PC-3 (cell line): Measurements from ENCODE around the gene AGPAT1. TPM values are rescaled to one million over a fixed set of nuclear protein-coding genes. Genes with fewer than 3 reads are reported as not detected.
"Not testable (repeated sequence)": the region's sequence is repeated elsewhere in the genome, so short reads cannot be mapped to it uniquely, and the experiment has no call there.

ENCODE experiments used
- ATAC-seq: fragments of 200-7000 bp; cut with Tn5 transposase; 2 replicates; pipeline ENCODE4 v1.9.1; 2020; ENCODE audit warnings: mild to moderate bottlenecking, moderate library complexity
- BruUV-seq: library from RNA; stranded (reverse); fragments of 400-500 nt; replicated peaks from 2 replicates; lab custom pipeline; 2021; lab: Mats Ljungman, UMichigan
- CTCF ChIA-PET: fragments of 300-600 bp; sonication (Branson Sonifier 250); formaldehyde crosslinking; loops from one replicate; lab custom pipeline; 2022; ENCODE audit warnings: antibody characterized with exemption; lab: Charles Lee
- POLR2A ChIA-PET: fragments of 300-600 bp; sonication (Branson Sonifier 250); formaldehyde crosslinking; loops from one replicate; lab custom pipeline; 2022; ENCODE audit warnings: antibody characterized with exemption; ENCODE audit not compliant: unreplicated experiment; lab: Charles Lee
- DNase-seq: peaks from one replicate; pipeline ENCODE4 v3.0.0-alpha.2; 2015
- H2AFZ ChIP-seq: fragments of 300-600 bp; sonication (generic); 2 replicates; pipeline ENCODE4 v1.6.0; 2016; ENCODE audit warnings: antibody characterized with exemption, low read length
- H3F3A ChIP-seq: fragments of 300-600 bp; sonication (generic); one replicate; pipeline ENCODE4 v1.6.0; 2017; ENCODE audit warnings: antibody characterized with exemption, low read length, control low read depth, mild to moderate bottlenecking; ENCODE audit not compliant: unreplicated experiment
- H3K27ac ChIP-seq: fragments of 300-600 bp; sonication (generic); 2 replicates; pipeline ENCODE4 v1.5.1; 2016; ENCODE audit warnings: mild to moderate bottlenecking, low read length
- H3K27me3 ChIP-seq: fragments of 300-600 bp; sonication (generic); 2 replicates; pipeline ENCODE4 v1.6.1; 2016; ENCODE audit warnings: low read length, mixed read lengths
- H3K36me3 ChIP-seq: fragments of 300-600 bp; sonication (generic); 2 replicates; pipeline ENCODE4 v1.6.1; 2016; ENCODE audit warnings: low read depth, mixed run types, low read length, mixed read lengths
- H3K4me1 ChIP-seq: fragments of 300-600 bp; sonication (generic); 2 replicates; pipeline ENCODE4 v1.5.1; 2016; ENCODE audit warnings: low read length; ENCODE audit not compliant: insufficient read depth
- H3K4me2 ChIP-seq: fragments of 300-600 bp; sonication (generic); 2 replicates; pipeline ENCODE4 v1.6.0; 2016; ENCODE audit warnings: low read length
- H3K4me3 ChIP-seq: fragments of 300-600 bp; sonication (generic); 2 replicates; pipeline ENCODE4 v1.5.1; 2016; ENCODE audit warnings: mild to moderate bottlenecking, low read length, mixed read lengths
- H3K79me2 ChIP-seq: fragments of 300-600 bp; sonication (generic); 2 replicates; pipeline ENCODE4 v1.6.1; 2017; ENCODE audit warnings: low read length, mixed read lengths
- H3K9ac ChIP-seq: fragments of 300-600 bp; sonication (generic); 2 replicates; pipeline ENCODE4 v1.6.0; 2016; ENCODE audit warnings: mild to moderate bottlenecking, low read length
- H3K9me2 ChIP-seq: fragments of 300-600 bp; sonication (generic); replicated peaks from 2 replicates; pipeline ENCODE4 v1.6.1; 2016; ENCODE audit warnings: mixed run types, low read length, mixed read lengths
- H3K9me3 ChIP-seq: fragments of 300-600 bp; sonication (generic); 2 replicates; pipeline ENCODE4 v1.6.1; 2016; ENCODE audit warnings: low read length, mixed read lengths
- H4K20me1 ChIP-seq: fragments of 300-600 bp; sonication (generic); 2 replicates; pipeline ENCODE4 v1.6.1; 2016; ENCODE audit warnings: low read length, mixed read lengths
- EZH2 ChIP-seq: fragments of 300-600 bp; sonication (generic); IDR thresholded peaks from one replicate; pipeline ENCODE4 v1.6.1; 2017; ENCODE audit warnings: antibody characterized with exemption, mild to moderate bottlenecking, low read length; ENCODE audit not compliant: unreplicated experiment
- EZH2phosphoT487 ChIP-seq: fragments of 300-600 bp; sonication (generic); IDR thresholded peaks from 2 replicates; pipeline ENCODE4 v1.6.1; 2018; ENCODE audit warnings: mild to moderate bottlenecking, antibody characterized with exemption, low read length, borderline replicate concordance
- intact Hi-C: fragments of 100-400 bp; cut with micrococcal nuclease; formaldehyde crosslinking; loops from 2 replicates; pipeline ENCODE4 v1.9.0; 2023
- total RNA-seq: library from RNA; depleted of rRNA; stranded (reverse); fragments of >200 nt; gene quantifications from 2 replicates; pipeline ENCODE4 v1.2.3, GENCODE V29; 2014
- TF ChIP-seq, protein P1 (sequence below): fragments of 300-600 bp; sonication (generic); conservative IDR thresholded peaks from 2 replicates; pipeline ENCODE4 v1.5.1; 2017; ENCODE audit warnings: antibody characterized with exemption, low read depth, mild to moderate bottlenecking, low read length

AGPAT1 gene
- total RNA-seq, 1 experiment from 2014 or later = 59.6 TPM

DNA sequence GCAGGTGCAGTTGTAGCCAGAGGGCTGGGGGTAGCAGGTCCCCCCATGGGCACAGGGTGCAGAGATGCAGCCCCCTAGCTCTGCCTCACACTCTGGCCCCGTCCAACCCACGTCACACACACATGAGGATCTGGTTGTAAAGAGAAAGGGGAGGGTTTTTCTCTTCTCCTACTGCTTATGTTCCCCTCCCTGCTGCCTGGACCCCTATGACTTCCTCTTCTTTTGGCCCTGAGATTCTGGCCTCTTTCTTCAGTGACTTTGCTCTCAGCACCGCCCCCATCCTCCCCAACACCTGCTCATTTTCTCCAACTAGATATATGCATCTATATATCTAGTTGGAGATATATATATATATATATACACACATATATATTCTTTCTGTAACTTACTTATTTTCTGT, 38.2 kb upstream of the AGPAT1 start:
- no peak overlapping the region for H3K9ac ChIP-seq
- no peaks in the 10 kb centered on the region for H3K79me2 ChIP-seq
- H4K20me1 ChIP-seq = no peaks in the 10 kb centered on the region
- no peak overlapping the region for H3K27ac ChIP-seq
- H3K4me2 ChIP-seq = no peak overlapping the region
- ChIA-PET POLR2A (no interaction called here), CTCF (no interaction called here)
- ATAC-seq (no peak), DNase-seq (no peak)
- no peaks in the 10 kb centered on the region for H3K9me2 ChIP-seq
- no peak overlapping the region for H2AFZ ChIP-seq
- no peaks in the 10 kb centered on the region for H3K4me1 ChIP-seq
- no peak overlapping the region for H3K4me3 ChIP-seq
- intact Hi-C loops = no loop called here
- BruUV-seq = no TSS peak
- no peaks in the 10 kb centered on the region for H3K36me3 ChIP-seq
- TF ChIP-seq, protein P1, sequence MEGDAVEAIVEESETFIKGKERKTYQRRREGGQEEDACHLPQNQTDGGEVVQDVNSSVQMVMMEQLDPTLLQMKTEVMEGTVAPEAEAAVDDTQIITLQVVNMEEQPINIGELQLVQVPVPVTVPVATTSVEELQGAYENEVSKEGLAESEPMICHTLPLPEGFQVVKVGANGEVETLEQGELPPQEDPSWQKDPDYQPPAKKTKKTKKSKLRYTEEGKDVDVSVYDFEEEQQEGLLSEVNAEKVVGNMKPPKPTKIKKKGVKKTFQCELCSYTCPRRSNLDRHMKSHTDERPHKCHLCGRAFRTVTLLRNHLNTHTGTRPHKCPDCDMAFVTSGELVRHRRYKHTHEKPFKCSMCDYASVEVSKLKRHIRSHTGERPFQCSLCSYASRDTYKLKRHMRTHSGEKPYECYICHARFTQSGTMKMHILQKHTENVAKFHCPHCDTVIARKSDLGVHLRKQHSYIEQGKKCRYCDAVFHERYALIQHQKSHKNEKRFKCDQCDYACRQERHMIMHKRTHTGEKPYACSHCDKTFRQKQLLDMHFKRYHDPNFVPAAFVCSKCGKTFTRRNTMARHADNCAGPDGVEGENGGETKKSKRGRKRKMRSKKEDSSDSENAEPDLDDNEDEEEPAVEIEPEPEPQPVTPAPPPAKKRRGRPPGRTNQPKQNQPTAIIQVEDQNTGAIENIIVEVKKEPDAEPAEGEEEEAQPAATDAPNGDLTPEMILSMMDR = no peak
- TF ChIP-seq EZH2phosphoT487 = no peak
- TF ChIP-seq EZH2 = no peak
- H3K27me3 ChIP-seq = peaks cover 21% of the 10 kb centered on the region
- H3K9me3 ChIP-seq = no peaks in the 10 kb centered on the region
- H3F3A ChIP-seq = no peaks in the 10 kb centered on the region

DNA sequence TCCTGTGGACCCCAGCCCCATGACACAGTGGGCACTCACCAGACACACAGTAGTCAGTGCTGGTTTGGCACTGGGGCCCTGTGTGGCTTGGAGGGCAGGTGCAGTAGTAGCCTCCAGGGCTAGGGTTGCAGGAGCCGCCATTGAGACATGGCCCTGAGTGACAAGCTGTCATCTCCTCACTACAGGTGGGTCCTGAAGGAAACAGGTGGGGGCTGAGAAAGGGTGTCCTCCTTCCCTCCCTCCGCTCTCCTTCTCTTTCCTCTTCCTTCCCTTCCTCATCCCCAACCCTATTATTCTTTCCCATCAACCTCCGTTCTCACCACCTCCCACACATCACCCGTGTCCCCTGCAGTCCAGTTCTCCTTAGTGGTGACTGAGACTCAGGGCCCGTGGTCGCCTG, 37.8 kb upstream of the AGPAT1 start:
- Histone ChIP-seq H3K4me2 (no peak overlapping the region), H3K9me3 (no peaks in the 10 kb centered on the region), H3K79me2 (no peaks in the 10 kb centered on the region), H3K9me2 (no peaks in the 10 kb centered on the region), H2AFZ (no peak overlapping the region), H3K4me1 (no peaks in the 10 kb centered on the region), H3K36me3 (no peaks in the 10 kb centered on the region), H4K20me1 (no peaks in the 10 kb centered on the region), H3K4me3 (no peak overlapping the region), H3K27me3 (peaks cover 16% of the 10 kb centered on the region), H3K27ac (no peak overlapping the region), H3K9ac (no peak overlapping the region), H3F3A (no peaks in the 10 kb centered on the region)
- CTCF ChIA-PET = no interaction called here
- intact Hi-C loops = no loop called here
- POLR2A ChIA-PET = no interaction called here
- DNase-seq = no peak
- TF ChIP-seq EZH2phosphoT487 (no peak), EZH2 (no peak)
- TF ChIP-seq, protein P1 = no peak
- no peak for ATAC-seq
- no TSS peak for BruUV-seq

DNA sequence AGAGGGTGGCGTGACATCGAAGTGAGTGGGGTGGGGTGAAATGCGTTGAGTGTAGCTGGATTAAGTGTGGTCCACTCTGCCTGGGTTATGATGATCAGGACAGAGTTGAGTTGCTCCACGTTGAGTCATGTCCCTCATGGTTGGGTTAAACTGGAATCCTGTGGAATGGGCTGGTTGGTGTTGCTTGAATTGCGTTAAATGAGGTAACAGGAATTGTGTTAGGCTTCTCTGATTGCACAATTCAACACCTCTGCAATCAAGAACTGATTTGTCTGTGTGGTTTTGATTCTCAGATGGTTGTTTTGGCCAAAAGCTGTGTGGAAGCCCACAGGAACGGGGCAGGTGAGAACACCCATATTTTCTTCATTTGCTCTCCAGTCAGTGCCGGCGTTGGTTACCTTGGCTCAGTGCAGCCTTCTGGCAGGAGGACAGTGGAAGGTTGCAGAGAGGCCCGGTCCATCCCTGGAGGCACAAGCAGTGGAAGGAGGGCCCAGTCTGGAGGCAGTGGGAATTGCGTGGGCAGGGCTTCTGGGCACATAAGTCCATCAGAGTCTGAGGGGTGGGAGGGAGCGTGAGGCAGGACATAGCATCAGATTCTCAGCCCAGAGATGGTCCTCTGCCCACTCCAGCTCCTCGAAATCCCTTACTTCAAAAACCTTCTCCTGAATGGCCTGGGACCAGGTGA, 36.3 kb upstream of the AGPAT1 start:
- Histone ChIP-seq H3K9me2 (no peaks in the 10 kb centered on the region), H3K4me1 (no peaks in the 10 kb centered on the region), H3K27me3 (0 out of 2 replicates have a peak, but pooled peaks cover 6% of the 10 kb centered on the region), H4K20me1 (no peaks in the 10 kb centered on the region), H3K4me2 (no peak overlapping the region), H2AFZ (no peak overlapping the region), H3K36me3 (no peaks in the 10 kb centered on the region), H3K27ac (no peak overlapping the region), H3K9ac (no peak overlapping the region), H3K9me3 (no peaks in the 10 kb centered on the region), H3F3A (no peaks in the 10 kb centered on the region), H3K79me2 (no peaks in the 10 kb centered on the region), H3K4me3 (no peak overlapping the region)
- ChIA-PET POLR2A (interaction anchor here (0.8 kb wide), 1 partner anchor 71 kb away, joined by 4 read pairs; no protein-coding TSS in a partner anchor), CTCF (no interaction called here)
- no TSS peak for BruUV-seq
- TF ChIP-seq, protein P1 = no peak
- TF ChIP-seq EZH2 (no peak), EZH2phosphoT487 (no peak)
- DNase-seq (no peak), ATAC-seq (no peak)
- intact Hi-C loops = no loop called here

DNA sequence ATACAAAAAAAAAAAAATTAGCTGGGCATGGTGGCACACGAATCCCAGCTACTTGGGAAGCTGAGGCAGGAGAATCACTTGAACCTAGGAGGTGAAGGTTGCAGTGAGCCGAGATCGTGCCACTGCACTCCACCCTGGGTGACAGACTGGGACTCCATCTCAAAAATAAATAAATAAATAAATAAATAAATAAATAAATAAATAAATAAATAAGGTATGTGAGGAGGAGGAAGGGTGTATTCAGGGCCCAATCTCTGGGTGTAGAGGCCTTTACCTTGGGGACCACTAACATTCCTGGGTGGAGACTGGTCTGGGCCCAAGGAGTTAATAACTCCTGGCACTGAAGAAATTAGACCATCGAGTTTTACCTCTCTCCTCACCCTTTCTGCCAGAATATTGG, 35.5 kb upstream of the AGPAT1 start:
- H2AFZ ChIP-seq, H3K9me3 ChIP-seq, intact Hi-C loops, H3K9ac ChIP-seq, H3F3A ChIP-seq, H3K9me2 ChIP-seq, H3K4me3 ChIP-seq, BruUV-seq, CTCF ChIA-PET, H4K20me1 ChIP-seq, DNase-seq, H3K4me2 ChIP-seq, H3K79me2 ChIP-seq, H3K27me3 ChIP-seq, H3K36me3 ChIP-seq, ATAC-seq, H3K27ac ChIP-seq, H3K4me1 ChIP-seq: not testable (repeated sequence)
- POLR2A ChIA-PET = interaction anchor here (0.8 kb wide), 1 partner anchor 70 kb away, joined by 4 read pairs; no protein-coding TSS in a partner anchor
